ENCODE measurements around the gene MAP2K4. TPM values are rescaled to one million over a fixed set of nuclear protein-coding genes. Genes with fewer than 3 reads are reported as not detected.

MAP2K4 gene
- total RNA-seq, 1 donor from 2014 or later, result 35.4 TPM

DNA sequence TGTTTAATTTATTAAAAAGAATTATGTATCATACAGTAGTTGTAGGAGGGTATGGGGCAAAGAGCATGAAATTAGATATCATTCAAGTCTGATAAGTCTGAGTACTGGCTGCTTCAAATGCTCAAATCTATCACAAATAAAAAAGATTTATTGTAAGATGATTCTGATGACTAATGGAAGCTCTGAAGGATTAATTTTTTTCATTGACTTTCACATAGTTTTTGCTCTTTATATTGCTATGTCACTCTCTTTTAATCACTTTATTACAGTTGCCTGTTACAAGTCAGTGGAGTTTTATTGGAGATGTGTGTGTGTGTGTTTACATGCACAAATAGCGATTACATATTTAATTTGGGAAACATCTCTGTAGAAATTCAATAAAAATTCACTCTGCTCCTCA lies 15.0 kb downstream of the MAP2K4 start:
- Mint-ChIP-seq H3K9me3 (ENCODE audit: unreplicated experiment) (no peaks in the 10 kb centered on the region), H3K36me3 (ENCODE audit: unreplicated experiment) (no peaks in the 10 kb centered on the region), H3K27ac (ENCODE audit: unreplicated experiment) (no peak overlapping the region), H3K4me1 (ENCODE audit: low read depth, unreplicated experiment) (no peaks in the 10 kb centered on the region), H3K4me3 (ENCODE audit: unreplicated experiment) (no peak overlapping the region), H3K27me3 (ENCODE audit: unreplicated experiment) (no peaks in the 10 kb centered on the region)
- TF ChIP-seq CTCF (IDR thresholded peaks at IDR 0.05; ENCODE audit: partially characterized antibody, unreplicated experiment), result no peak
- no peak for DNase-seq

- Mint-ChIP-seq H3K27me3 (ENCODE audit: unreplicated experiment) (no peaks in the 10 kb centered on the region), H3K36me3 (ENCODE audit: unreplicated experiment) (no peaks in the 10 kb centered on the region), H3K9me3 (ENCODE audit: unreplicated experiment) (no peaks in the 10 kb centered on the region), H3K27ac (ENCODE audit: unreplicated experiment) (no peak overlapping the region), H3K4me1 (ENCODE audit: low read depth, unreplicated experiment) (no peaks in the 10 kb centered on the region), H3K4me3 (ENCODE audit: unreplicated experiment) (no peak overlapping the region)
- no peak for TF ChIP-seq CTCF (IDR thresholded peaks at IDR 0.05; ENCODE audit: partially characterized antibody, unreplicated experiment)
- DNase-seq, result no peak
Observed at GRCh38 chr17:12037970-12038369, 17.3 kb downstream of the MAP2K4 start.

GRCh38 chr17:12040478-12040877 lies 19.8 kb downstream of the MAP2K4 start:
- H3K9me3 Mint-ChIP-seq (ENCODE audit: unreplicated experiment), result no peaks in the 10 kb centered on the region
- H3K4me3 Mint-ChIP-seq (ENCODE audit: unreplicated experiment), result no peak overlapping the region
- H3K27ac Mint-ChIP-seq (ENCODE audit: unreplicated experiment), result no peak overlapping the region
- H3K4me1 Mint-ChIP-seq (ENCODE audit: low read depth, unreplicated experiment), result no peaks in the 10 kb centered on the region
- TF ChIP-seq CTCF (IDR thresholded peaks at IDR 0.05; ENCODE audit: partially characterized antibody, unreplicated experiment), result no peak
- no peaks in the 10 kb centered on the region for H3K36me3 Mint-ChIP-seq (ENCODE audit: unreplicated experiment)
- H3K27me3 Mint-ChIP-seq (ENCODE audit: unreplicated experiment), result no peaks in the 10 kb centered on the region
- DNase-seq, result no peak

GRCh38 chr17:12041312-12041711 lies 20.6 kb downstream of the MAP2K4 start:
- TF ChIP-seq CTCF (IDR thresholded peaks at IDR 0.05; ENCODE audit: partially characterized antibody, unreplicated experiment), result no peak
- no peaks in the 10 kb centered on the region for H3K36me3 Mint-ChIP-seq (ENCODE audit: unreplicated experiment)

GRCh38 chr17:12043702-12044101 lies 23.0 kb downstream of the MAP2K4 start:
- H3K4me1 Mint-ChIP-seq (ENCODE audit: low read depth, unreplicated experiment), result no peaks in the 10 kb centered on the region
- no peak overlapping the region for H3K27ac Mint-ChIP-seq (ENCODE audit: unreplicated experiment)
- no peaks in the 10 kb centered on the region for H3K36me3 Mint-ChIP-seq (ENCODE audit: unreplicated experiment)
- H3K4me3 Mint-ChIP-seq (ENCODE audit: unreplicated experiment), result no peak overlapping the region
- no peak for TF ChIP-seq CTCF (IDR thresholded peaks at IDR 0.05; ENCODE audit: partially characterized antibody, unreplicated experiment)
- no peaks in the 10 kb centered on the region for H3K9me3 Mint-ChIP-seq (ENCODE audit: unreplicated experiment)
- H3K27me3 Mint-ChIP-seq (ENCODE audit: unreplicated experiment), result no peaks in the 10 kb centered on the region
- no peak for DNase-seq

More at GRCh38 chr17:12041312-12041711, 20.6 kb downstream of the MAP2K4 start:
- H3K27me3 Mint-ChIP-seq (ENCODE audit: unreplicated experiment), result no peaks in the 10 kb centered on the region
- no peaks in the 10 kb centered on the region for H3K9me3 Mint-ChIP-seq (ENCODE audit: unreplicated experiment)
- H3K4me3 Mint-ChIP-seq (ENCODE audit: unreplicated experiment), result no peak overlapping the region
- no peaks in the 10 kb centered on the region for H3K4me1 Mint-ChIP-seq (ENCODE audit: low read depth, unreplicated experiment)
- DNase-seq, result no peak
- H3K27ac Mint-ChIP-seq (ENCODE audit: unreplicated experiment), result no peak overlapping the region
